ENCODE measurements around the gene DPP6. TPM values are rescaled to one million over a fixed set of nuclear protein-coding genes. Genes with fewer than 3 reads are reported as not detected.

The DPP6 gene
- total RNA-seq, 1 donor from 2014 or later, result 56.3 TPM

DNA sequence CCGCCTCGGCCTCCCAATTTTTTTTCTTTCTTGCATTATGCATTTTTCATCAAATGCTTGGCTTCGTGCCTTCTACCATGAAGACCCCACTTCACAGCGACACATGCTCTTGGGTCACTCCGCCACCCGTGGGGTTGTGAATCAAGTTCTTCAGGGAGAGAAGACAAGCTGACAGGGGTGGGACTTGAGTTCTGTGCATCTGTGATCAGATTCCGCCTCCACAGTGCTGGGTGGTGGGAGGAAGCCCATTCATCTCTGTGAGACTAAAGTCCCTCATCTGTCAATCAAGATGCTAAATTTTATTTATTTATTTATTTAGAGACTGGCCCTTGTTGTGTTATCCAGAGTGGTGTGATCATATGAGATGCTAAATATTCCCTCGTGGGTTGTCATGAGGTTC is 333.0 kb downstream of the DPP6 start:
- FAIRE-seq (no peak), DNase-seq (ENCODE audit: low spot score in 2 of 2) (no peak)

DNA sequence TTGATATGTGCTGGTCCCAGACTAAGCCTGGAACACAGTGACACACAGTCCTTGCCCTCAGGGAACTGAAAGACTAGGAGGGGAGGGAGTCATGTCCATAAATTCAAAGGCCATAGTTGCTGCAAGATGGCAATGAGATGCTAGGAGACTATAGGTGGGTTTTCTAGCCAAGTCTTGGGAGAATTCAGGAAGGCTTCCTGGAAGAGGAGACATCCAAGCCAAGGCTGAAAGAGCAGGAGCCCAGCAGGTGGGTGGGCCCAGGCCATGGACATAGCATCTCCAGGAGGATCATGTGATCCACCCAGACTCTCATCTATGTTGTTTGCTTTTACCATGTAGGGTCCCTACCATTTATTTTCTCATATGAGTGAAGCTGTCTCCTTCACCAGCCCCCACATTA is 335.1 kb downstream of the DPP6 start:
- DNase-seq (ENCODE audit: low spot score in 2 of 2) (no peak), FAIRE-seq (no peak)

- DNase-seq (ENCODE audit: low spot score in 2 of 2), result no peak
- FAIRE-seq, result no peak
Measured at GRCh38 chr7:154388412-154388811, 336.2 kb downstream of the DPP6 start.

- FAIRE-seq (no peak), DNase-seq (ENCODE audit: low spot score in 2 of 2) (no peak)
Measured at GRCh38 chr7:154388999-154389398, 336.8 kb downstream of the DPP6 start.

- FAIRE-seq (no peak), DNase-seq (ENCODE audit: low spot score in 2 of 2) (peak in 1 of 2 donors; percentile 6)
Measured at GRCh38 chr7:154390961-154391360, 338.8 kb downstream of the DPP6 start.

DNA sequence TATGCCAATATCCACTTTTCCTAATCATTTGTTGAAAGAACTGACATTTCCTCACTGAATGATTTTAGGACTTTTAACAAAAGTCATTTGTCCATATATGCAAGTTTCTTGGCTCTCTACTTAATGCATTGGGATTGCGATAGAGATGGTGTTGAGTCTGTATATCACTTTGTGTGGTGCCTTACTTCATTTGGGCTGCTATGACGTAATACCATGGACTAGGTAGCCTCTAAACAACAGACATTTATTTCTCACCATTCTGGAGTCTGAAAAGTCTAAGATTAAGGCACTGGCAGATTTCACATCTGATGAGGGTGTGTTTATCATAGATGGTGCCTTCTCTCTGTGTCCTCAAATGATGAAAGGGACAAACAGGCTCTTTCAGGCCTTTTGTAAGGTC is 342.6 kb downstream of the DPP6 start:
- DNase-seq (ENCODE audit: low spot score in 2 of 2) (no peak), FAIRE-seq (no peak)

- FAIRE-seq (no peak), DNase-seq (ENCODE audit: low spot score in 2 of 2) (no peak)
Measured at GRCh38 chr7:154406312-154406711, 354.1 kb downstream of the DPP6 start.

- DNase-seq (ENCODE audit: low spot score in 2 of 2) (no peak), FAIRE-seq (no peak)
Measured at GRCh38 chr7:154409703-154410311, 357.6 kb downstream of the DPP6 start.

DNA sequence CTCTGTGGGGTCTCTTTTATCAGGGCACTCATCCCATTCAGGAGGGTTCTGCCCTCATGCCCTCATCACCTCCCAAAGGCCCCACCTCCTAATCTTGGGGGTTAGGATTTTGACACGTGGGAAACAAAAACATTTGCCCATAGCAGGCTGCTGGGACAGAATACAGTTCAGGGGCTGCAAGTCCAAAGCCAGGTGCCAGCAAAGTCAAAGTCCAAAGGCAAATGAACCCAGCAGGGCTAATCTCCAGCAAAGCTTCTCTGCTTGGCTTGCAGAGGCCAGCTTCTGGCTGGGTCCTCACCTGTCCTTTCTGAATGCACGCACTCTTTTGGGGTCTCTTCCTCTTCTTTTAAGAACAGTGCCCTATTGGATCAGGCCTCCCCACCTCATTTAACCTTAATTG is 359.9 kb downstream of the DPP6 start:
- no peak for FAIRE-seq
- DNase-seq (ENCODE audit: low spot score in 2 of 2), result no peak

GRCh38 chr7:154415709-154416399 is 363.7 kb downstream of the DPP6 start:
- no peak for DNase-seq (ENCODE audit: low spot score in 2 of 2)
- no peak for FAIRE-seq

GRCh38 chr7:154416714-154417113 is 364.5 kb downstream of the DPP6 start:
- no peak for FAIRE-seq

GRCh38 chr7:154419344-154419743 is 367.1 kb downstream of the DPP6 start:
- FAIRE-seq, result no peak

More at GRCh38 chr7:154416714-154417113, 364.5 kb downstream of the DPP6 start:
- no peak for DNase-seq (ENCODE audit: low spot score in 2 of 2)

DNA sequence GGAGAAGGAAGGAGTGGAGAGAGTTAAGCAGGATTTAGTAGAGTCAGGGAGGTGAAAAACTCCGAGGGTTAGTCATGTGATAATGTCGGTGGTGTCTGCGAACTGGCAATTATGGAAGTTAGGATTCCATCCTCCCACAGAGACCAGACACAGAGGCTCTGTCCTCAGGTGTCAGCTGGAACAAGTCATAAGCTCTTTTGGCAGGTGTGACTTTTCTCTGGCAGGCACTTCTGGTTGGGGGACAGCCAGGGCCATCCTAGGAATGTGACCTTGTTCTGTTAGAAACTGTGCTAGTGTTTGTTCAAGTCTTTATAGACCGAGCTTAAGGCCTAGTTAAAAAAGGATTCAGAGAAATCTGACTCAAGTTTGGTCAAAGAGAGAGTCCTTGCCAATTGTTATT is 371.0 kb downstream of the DPP6 start:
- DNase-seq (ENCODE audit: low spot score in 2 of 2) (no peak), FAIRE-seq (no peak)

More at GRCh38 chr7:154419344-154419743, 367.1 kb downstream of the DPP6 start:
- DNase-seq (ENCODE audit: low spot score in 2 of 2), result no peak

DNA sequence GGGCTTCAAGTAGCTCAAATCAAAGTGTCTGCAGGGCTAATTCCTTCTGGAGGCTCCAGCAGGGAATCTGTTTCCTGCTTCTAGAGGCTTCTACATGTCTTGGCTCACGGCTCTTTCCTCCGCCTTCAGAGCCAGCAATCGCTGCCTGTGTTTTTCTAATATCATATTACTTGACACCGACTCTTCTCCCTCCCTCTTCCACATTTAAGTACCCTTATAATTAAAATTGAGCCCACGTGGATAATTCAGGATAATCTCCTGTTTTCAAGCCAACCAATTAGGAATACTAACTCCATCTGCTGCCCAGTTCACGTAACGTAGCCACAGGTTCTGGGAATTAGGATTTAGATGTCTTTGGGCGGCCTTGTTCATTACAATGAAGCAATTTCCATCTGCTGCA is 372.2 kb downstream of the DPP6 start:
- DNase-seq (ENCODE audit: low spot score in 2 of 2) (no peak), FAIRE-seq (no peak)

DNA sequence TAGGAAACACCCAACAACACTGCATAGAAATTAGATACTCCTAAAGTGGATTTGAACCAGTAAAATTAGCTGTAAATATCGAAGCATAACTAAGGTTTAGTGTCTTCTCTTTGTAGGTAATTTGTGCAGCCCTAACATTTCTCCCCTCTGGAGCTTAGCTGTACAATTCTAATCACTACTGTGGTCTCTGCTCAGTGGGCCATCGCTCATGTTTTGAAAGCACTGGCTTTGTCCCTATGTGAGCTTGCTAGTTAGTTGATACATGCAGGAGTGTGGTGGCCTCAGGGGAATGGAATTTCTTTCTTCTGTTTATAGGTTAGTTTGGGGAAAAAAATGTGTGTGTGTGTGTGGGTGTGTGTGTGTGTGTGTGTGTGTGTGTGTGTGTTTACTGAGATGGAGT is 373.1 kb downstream of the DPP6 start:
- FAIRE-seq, result no peak
- no peak for DNase-seq (ENCODE audit: low spot score in 2 of 2)

DNA sequence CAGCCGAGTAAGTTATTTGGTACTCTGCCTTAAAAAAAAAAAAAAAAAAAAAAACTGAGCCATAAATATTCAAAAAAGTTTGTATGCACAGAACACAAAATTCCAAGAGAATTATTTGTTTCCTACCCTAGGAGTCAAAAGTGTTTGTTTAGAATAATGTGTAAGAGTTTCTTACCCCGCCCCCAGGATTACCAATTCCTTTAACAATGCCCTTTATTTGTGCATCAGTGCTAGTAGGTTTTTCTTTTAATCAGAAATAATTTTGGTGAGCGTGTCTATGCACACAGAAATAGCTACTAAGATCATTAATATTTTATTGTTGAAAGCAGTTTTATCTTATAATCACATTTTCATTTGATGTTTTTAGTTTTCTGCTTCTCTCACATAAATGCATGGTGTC is 374.6 kb downstream of the DPP6 start:
- no peak for DNase-seq (ENCODE audit: low spot score in 2 of 2)
- FAIRE-seq, result no peak

GRCh38 chr7:154427533-154427932 is 375.3 kb downstream of the DPP6 start:
- peak; percentile 28 to 31 for DNase-seq (ENCODE audit: low spot score in 2 of 2)
- FAIRE-seq, result peak; percentile 39

- FAIRE-seq, result no peak
- DNase-seq (ENCODE audit: low spot score in 2 of 2), result no peak
Measured at GRCh38 chr7:154429666-154430404, 377.6 kb downstream of the DPP6 start.

- DNase-seq (ENCODE audit: low spot score in 2 of 2) (no peak), FAIRE-seq (no peak)
Measured at GRCh38 chr7:154430640-154431039, 378.4 kb downstream of the DPP6 start.

DNA sequence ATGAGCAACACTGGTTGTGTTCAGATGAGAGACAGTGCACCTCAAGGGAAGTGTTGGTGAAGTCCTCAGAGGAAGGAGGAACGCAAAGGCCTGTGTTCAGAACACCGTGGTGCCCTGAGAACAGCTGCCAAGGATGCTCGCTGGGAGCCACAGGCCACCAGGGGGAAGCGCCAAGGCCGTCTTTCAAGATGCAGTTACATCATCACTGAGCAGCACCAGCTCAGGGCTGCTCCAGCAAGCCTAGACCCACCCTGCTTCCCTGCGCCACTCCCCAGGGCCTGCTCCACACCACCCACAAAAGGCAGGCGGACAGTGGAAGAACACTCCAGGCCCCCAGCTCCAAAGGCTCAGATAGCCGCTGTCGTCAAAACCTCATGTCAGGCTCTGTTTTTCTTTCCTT is 378.8 kb downstream of the DPP6 start:
- no peak for FAIRE-seq
- no peak for DNase-seq (ENCODE audit: low spot score in 2 of 2)
